GM21526 (cell line): Measurements from ENCODE around the gene WBP2.
"Not testable (repeated sequence)": the region's sequence is repeated elsewhere in the genome, so short reads cannot be mapped to it uniquely, and the experiment has no call there.

Source experiments
- ATAC-seq: cut with Tn5 transposase; IDR thresholded peaks from one replicate; pipeline ENCODE4 v1.9.1; 2021; ENCODE audit warnings: moderate library complexity; ENCODE audit not compliant: unreplicated experiment, low FRiP score

WBP2 gene

DNA sequence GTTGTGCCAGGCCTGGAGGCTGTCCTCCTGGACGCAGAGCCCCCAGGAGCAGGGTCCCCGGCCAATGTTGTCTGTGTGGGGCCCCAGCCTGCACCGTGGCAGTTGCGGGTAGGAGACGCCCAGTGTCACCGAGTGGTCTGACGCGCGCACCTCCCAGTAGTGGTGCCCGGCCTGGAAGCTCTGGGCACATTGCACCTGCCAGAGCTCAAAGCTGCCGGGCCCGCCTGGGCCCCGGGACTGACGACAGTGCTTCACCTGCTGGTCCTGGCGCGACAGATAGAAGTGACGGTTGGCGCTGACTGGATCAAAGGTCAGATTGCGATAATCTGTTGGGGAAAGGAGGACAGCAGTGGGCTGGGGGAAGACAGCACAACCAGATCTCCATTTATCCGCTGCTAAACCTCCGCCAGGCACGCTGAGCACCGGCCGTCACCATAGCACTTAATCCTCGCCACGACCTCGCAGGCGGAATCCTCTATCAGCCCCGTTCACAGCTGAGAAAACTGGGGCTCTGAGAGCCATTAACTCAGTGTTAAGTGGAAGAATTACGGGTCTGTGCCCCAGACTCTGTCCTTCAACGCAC is 36.0 kb upstream of the WBP2 start:
- no peak for ATAC-seq

DNA sequence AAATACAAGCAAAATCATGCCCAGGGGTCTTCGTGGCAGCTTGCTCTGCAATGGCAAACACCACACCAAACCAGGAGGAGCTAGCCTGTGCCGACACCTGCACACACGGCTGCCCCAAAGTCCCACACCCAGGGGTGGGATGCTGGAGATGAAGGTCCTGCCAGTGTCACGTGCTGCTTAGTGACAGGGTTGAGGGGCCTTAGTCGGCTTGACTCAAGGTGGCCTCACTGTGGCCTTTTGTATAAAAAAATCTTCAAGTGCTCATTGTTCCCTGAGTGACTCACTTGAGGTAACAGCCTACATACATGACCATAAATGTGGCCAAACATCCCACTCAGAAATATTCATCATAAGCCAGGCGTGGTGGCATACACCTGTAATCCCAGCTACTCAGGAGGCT is 34.3 kb upstream of the WBP2 start:
- ATAC-seq: no peak

DNA sequence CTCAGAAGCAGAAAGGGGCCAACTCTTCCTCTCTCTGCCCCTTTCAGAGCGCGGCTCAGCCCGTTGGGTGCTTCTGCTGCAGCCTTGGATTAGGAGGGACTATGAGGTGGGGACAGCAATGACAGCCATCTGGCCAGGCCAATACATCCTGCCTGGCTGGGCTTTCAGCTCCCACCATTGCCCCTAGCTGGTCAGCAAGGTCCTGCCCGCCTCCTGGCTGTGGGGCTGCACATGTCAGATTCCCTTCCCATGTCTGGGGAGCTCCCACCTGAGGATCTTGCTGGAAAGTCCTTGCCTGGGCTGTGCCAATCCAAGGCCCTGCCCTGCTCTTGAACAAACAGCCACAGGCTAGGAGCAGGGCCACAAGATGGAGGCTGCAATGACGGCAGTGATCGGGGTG is 33.3 kb upstream of the WBP2 start:
- ATAC-seq: no peak

DNA sequence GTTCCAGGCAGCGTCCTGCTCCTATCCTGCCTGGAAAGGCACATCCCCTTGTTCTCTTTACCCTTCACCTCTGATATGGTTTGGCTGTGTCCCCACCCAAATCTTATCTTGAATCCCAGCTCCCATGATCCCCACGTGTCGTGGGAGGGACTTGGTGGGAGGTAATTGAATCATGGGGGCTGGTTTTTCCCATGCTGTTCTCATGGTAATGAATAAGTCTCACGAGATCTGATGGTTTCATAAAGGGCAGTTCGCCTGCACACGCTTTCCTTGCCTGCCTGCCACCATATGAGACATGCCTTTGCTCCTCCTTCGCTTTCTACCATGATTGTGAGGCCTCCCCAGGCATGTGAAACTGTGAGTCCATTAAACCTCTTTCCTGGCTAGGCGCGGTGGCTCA is 30.7 kb upstream of the WBP2 start:
- ATAC-seq: not testable (repeated sequence)

DNA sequence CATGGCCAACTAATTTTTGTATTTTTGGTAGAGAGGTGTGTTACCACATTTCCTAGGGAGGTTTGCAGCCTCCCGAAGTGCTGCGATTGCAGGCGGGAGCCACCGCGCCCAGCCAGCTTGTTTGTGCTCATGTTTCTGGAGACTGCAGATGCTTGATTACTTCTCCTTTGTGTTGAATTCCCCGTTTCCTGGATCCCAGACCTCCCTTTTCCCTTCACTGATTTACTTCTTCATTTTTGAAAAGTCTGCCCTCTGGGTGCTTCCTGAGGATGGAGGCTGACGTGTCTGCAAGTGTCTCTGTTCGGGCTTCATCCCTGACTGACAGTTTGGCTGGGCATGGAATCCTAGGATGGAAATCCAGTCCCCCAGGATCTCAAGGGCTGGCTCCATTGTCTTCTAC is 30.3 kb upstream of the WBP2 start:
- ATAC-seq: no peak

DNA sequence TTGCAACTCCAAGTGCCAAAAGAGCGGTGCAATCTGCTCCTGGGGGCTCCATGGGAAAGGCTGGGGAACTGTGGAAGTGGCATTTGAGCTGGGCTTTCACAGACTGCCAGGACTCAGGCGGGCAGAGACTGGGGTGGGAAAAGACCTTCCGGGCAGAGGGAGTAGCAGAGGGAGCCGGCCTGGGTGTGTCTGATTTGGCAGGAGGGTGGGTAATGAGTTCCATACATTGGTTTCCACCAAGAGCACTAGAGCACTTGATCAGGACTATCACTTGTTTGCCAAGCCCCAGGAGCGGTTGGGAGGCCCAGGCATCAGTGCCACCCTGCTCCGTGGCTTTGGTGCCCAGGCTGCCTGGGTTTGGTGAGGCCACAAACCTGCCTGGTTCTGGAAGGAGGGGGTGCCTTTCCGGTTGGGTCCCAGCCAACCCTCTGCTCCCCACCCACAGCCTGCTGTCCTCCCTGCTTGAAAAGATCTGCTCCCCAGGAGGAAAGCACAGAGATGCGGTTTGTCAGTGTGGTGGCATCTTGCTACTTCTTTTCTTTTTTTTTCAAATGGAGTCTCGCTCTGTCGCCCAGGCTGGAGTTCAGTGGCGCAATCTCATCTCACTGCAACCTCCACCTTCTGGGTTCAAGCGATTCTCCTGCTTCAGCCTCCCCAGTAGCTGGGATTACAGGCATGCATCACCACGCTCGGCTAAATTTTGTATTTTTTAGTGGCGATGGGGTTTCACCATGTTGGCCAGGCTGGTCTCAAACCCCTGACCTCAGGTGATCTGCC is 26.7 kb upstream of the WBP2 start:
- ATAC-seq: no peak

DNA sequence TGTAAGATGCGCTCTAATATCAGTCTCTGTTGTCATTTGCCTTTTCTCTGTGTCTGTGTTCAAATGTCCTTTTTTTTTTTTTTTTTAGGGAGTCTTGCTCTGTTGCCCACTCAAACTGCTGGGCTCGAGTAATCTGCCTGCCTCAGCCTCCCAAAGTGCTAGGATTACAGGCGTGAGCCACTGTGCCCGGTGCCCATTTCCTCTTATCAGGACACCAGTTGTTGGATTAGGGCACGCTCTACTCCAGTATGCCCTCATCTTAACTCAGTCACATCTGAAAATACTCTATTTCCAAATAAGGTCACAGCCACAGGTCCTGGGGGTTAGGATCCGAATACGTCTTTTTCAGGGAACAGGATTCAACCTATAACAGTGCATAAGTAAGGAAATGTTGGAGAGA is 25.1 kb upstream of the WBP2 start:
- no peak for ATAC-seq

DNA sequence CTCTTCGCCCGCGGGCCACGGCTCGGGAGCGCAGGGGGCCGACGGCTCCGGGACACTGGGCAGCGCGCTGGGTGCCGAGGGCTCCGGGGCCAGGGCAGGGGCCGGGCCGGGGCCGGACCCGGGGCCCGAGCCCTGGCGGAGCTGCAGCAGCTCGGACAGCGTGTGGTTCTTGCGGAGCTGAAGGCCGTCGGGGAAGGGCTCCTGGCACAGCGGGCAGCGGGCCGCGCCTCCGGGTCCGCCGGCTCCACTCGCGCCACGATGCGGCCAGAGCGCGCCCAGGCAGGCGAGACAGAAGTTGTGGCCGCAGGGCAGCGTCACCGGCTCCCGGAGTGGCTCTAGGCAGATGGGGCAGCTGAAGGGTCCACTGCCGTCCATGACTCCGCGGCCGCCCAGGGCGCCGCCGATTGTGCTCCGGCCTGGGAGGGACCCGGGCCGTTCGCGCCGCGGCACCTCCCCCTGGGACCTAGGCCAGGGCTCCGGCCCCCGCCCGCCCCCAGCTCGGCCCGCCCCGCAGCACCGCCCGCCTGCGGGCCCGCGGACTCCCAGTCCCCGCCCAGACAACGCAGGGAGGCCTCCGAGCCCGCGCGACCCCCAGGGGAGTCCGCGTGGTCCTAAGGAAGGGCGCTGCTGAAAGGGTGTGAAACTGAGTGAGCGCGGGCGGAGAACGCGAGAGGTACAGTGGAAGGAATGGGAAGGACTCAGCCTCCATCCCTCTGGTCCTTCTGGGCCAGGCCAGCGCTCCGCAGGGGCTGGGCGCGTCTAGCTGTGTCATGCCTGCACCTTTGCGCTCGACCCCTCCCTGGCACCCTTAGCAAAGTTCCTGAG is 23.3 kb upstream of the WBP2 start, which contains the start of gene TRIM47:
TSS of gene TRIM47 (minus strand) at position 408 of the 825 bp plus-strand sequence. CDS start at position 375, 33 bp downstream.
- no peak for ATAC-seq

DNA sequence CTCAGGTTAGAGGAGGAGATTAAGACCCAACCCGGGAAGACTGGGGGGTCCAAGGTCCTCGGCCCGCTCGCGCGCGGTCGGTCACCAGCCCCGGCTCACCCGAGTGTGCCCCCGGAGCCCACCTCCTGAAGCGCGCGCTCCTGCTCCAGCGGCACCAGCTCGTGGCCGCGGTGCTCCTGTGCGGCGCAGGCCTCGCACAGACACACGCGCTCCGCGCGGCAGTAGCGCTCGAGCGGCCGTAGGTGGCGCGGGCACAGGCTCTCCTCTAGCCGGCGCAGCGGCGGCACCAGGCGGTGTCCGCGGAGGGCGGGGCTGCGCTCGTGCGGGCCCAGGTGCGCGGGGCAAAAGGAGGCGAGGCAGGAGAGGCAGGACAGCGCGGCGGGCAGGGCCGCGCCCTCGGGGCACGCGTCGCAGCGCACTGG is 22.6 kb upstream of the WBP2 start:
- ATAC-seq: no peak

DNA sequence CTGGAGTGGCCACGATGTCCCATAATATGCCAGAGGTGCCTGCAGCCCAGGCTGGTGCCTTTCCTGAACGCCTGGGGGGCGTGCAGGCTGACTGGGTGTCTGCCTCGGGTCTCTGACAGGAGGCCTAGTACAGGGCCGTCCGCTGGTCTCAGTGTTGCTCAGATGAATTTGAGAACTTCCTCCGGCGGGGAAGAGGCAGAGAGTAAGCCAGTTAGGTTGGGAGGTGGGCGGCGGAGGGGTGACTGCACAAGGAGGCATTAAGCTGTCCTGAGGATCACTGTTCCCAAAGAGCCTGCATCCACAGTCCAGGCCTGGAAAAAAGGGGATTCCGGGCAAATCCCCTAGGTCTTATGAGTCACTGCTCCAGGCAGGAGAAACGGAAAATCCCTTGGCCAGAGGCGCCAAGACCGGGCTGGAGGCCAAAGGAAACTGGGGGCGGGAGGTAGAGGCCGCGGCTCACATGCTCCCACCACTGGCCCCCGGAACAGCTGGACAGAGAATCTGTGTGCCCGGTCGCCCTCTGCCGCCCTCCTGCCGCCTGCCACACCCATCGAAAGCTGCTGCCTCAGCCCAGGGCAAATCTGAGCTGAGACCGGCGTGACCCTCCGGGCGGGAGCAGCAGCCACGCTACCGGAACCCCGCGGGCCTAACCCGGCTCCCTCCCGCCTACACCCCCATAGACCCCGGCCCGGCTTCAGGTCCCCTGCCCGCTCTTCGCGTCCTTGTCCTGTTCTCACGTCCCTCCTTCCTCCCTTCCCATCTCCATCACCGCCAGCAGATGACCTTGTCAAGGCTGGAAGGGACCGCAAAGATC is 22.0 kb upstream of the WBP2 start:
- ATAC-seq: no peak

DNA sequence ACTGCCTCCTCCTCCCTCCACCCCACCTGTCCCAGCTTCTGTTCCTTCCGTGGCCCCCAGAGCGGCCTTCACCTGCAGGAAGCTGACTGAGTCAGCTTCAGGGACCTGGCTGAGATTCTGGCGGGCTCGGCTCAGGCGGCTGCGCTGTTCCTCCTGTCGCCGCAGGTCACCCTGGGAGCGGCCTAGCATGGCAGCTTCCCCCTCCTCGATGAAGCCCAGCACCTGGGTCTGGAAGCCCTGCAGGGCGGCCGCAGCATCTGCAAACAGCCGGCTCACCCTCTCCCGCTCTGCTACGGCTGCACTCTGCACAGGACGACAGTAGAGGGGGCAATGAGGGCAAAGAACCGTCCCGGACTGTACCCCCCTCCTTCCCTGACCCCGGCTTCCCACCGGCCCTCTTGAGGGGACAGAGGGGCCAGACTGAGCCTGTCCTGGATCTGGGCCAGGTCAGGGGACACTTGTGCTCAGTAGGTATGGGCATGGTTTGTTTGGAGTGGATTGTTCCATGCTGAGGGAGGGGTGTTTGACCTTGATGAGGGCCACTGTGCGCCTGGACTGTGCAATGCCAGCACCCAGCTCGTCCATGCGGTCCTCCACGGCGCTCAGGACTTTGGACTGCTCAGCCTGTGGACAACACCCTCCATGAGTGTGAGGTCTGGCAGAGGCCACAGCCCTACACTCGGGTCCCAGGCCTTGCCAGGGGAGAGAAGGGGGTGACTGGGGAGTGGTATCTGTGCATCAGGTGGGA is 21.2 kb upstream of the WBP2 start:
- ATAC-seq: no peak

DNA sequence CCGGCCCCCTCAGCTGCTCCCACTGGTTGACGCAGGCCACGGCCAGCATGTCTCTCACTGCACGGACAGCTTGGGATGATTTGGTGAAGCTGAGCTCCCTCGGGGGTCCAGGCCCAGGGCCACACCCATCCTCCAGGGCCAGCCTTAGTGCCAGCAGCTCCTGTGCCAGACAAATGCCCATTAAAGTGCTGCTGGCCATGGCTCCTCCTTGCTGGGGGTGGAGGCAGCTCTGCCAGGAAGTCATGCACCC is 20.7 kb upstream of the WBP2 start:
- ATAC-seq: no peak

DNA sequence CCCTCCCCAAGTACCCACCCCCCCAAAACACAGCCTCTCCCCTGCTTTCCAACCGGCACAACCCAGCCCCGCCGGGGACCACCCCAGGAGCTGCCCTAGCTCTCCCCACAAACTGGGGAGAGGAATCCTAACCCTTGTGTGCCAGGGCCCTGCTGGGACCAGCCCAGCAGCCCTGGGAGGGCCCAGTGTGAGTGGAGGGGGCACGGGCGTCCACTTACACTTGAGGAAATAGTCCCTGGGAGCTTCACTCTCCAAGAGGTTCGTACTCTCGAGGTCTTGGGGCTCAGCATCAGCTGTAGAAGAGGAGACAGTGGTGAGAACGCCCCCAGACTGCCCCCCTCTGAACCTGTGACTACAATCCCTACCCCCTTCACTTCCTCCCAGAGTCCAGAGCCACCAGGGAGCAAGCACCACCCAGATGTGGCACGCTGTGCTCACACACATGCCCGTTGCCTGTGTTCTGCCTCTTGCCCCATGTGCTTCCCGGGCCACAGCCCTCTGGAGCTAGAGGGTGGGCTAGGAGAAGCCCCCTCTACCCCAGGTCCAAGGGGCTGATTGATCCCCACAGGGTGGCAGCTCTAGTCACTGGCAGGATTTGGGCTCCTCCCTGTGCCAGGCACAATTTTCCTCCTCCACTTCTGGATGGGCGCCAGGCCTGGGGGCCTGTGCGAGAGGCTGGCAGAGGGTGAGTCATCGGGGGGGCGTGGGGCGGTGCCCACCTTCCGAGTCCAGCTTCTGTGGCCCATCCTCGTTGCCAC is 20.2 kb upstream of the WBP2 start:
- ATAC-seq: no peak

DNA sequence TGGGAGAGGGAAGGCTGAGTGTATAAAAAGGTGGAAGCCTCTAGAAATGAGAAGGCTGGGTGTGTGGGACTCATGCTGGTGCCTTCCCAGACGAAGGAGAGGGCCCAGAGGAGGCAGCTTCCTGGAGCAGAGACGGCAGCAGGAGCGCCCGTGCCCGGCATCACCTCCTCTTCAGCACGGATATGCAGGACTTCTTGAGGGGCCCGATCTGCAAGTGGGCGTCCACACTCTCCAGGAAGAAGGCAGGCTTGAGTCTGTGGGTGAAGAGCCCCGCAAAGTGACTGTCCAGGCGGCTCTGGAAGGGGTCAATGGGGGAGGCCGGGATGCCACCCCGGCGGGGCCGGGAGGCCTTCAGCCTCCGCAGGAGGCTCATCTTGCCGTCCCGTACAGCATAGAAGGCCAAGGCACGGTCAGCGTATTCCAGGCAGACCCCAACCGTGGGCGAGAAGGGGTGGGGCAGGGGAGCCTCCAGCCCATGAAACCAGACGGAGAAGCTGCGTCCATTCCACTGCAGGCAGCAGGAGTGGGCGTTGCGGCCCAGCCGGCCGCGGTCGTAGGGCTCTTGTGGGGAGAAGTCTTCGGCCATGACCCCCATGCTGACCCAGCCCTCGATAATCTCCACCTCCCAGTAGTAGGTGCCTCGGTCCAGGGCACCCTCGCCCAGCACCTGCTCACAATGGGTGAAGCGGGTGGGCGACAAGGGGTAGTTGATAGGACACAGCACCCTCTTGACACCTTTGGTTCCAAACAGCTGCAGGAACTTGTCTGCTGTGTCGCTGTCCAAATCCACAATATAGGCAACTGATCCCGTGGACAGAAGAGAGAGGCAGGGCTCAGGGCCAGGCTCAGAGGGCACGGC is 19.4 kb upstream of the WBP2 start:
- ATAC-seq: no peak

DNA sequence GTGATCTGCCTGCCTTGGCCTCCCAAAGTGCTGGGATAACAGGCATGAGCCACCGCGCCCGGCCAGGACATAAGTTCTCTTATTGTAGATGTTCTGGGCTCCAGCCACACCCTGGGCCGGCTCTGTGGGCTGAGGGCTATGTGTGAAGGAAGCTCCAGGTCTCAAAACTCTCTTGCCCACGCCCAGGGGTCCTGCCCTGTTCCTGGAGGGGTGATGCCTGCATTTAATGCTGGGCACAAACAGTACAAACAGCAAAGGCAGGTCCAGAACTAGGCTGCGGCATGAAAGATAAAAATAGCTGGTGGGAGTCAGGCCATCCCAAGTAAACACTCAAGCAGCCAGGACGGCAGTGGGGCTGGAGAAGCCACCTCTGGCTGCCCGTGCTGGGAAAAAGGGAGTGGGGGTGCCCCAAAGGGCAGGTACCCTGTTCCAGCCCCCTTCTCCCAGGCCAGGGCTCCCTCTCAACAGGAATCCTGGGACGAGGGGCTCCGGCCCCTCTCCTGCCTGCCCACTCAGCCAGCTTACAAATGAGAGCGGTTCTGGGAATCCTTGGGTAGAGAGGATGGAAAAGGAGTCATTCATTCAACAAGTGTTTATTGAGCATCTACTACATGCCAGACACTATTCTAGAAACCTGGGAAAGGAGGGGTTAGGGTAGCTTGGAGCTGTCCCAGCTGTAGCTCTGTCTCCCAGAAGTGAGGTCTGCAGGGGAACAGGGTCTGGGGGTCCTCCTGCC is 18.6 kb upstream of the WBP2 start:
- no peak for ATAC-seq

DNA sequence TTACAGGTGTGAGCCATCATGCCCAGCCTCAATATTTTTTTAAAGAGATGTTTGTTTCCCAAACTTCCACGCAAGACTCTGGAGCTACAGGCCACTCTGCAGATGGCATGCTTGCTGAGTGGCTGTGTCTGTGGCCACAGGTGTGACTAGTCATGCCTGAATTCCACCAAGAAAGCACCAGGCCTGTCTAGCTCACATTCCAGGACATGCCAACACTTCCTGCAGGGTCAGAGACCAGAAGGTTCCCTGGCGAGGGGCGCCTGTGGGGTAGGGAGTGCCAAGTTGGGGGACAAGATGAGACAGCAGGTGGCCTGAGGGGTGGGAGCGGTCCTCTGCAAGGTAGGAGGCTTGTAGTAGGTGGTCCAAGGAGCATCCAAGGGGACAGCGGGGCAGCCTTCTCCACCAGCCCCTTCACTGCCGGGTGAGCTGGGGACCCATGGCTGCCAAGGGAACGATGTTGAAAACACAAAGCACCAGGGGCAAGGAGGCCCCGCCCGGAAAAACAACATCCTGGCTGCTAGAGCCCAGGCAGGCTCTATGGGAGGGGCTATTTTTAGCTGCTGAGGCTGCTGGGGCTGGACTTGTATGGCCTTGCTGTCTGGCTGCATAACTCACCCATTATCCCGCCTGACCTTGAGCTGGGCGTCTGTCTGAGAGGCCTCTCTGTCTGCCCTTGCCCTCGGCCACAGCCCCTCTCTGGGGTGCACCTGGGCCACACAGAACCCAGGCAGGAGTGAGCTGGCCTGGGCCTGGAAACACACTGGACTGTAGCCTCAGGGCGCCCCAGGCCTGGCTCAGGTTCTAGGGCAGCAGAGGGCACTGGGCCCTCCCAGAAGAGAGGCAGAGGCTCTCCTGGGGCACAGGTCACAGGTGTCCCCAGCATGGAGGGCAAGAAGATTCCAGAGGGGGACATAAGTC is 17.6 kb upstream of the WBP2 start:
- ATAC-seq: no peak

DNA sequence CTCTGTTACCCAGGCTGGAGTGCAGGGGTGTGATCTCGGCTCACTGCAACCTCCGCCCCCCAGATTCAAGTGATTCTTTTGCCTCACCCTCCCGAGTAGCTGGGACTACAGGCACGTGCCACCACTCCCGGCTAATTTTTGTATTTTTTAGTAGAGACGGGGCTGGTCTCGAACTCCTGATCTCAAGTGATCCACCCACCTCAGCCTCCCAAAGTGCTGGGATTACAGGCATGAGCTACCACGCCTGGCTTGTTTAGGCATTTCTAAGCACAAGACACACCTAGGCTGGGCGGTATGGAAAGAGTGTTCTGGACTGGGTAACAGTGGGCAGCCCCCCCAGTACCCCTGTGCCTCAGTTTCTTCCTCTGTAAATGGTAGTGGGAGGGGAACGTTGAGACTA is 15.1 kb upstream of the WBP2 start:
- ATAC-seq: not testable (repeated sequence)
